Measurements from ENCODE around the gene MUSTN1. TPM values are rescaled to one million over a fixed set of nuclear protein-coding genes. Genes with fewer than 3 reads are reported as not detected.
A peak's percentile ranks its signal among the peaks of the same experiment; 100 is the strongest.

MUSTN1 gene
- total RNA-seq, 1 donor from 2014 or later = 6.9 TPM

GRCh38 chr3:52801839-52802238, 33.0 kb downstream of the MUSTN1 start:
- no peak for TF ChIP-seq CTCF (IDR thresholded peaks at IDR 0.05)
- H3K27ac Mint-ChIP-seq (ENCODE audit: unreplicated experiment) = peak overlapping the region; percentile 63
- peaks cover 29% of the 10 kb centered on the region for H3K4me1 Mint-ChIP-seq (ENCODE audit: low read depth)
- H3K9me3 Mint-ChIP-seq (ENCODE audit: low read depth) = no peaks in the 10 kb centered on the region
- no peak overlapping the region for H3K4me3 Mint-ChIP-seq (ENCODE audit: unreplicated experiment)
- H3K36me3 Mint-ChIP-seq (ENCODE audit: low read depth) = peaks cover 2% of the 10 kb centered on the region
- H3K27me3 Mint-ChIP-seq (ENCODE audit: low read depth) = no peaks in the 10 kb centered on the region
- DNase-seq (ENCODE audit: low spot score) = no peak

- Mint-ChIP-seq H3K4me1 (ENCODE audit: low read depth) (peaks cover 29% of the 10 kb centered on the region), H3K9me3 (ENCODE audit: low read depth) (no peaks in the 10 kb centered on the region), H3K27me3 (ENCODE audit: low read depth) (no peaks in the 10 kb centered on the region), H3K36me3 (ENCODE audit: low read depth) (no peaks in the 10 kb centered on the region), H3K27ac (ENCODE audit: unreplicated experiment) (no peak overlapping the region), H3K4me3 (ENCODE audit: unreplicated experiment) (no peak overlapping the region)
- DNase-seq (ENCODE audit: low spot score) = no peak
- TF ChIP-seq CTCF (IDR thresholded peaks at IDR 0.05) = no peak
Measured at GRCh38 chr3:52800079-52800478, 34.7 kb downstream of the MUSTN1 start.

- peak; percentile 70 for TF ChIP-seq CTCF (IDR thresholded peaks at IDR 0.05)
- DNase-seq (ENCODE audit: low spot score) = no peak
- Mint-ChIP-seq H3K27me3 (ENCODE audit: low read depth) (no peaks in the 10 kb centered on the region), H3K36me3 (ENCODE audit: low read depth) (no peaks in the 10 kb centered on the region), H3K27ac (ENCODE audit: unreplicated experiment) (no peak overlapping the region), H3K4me3 (ENCODE audit: unreplicated experiment) (no peak overlapping the region), H3K9me3 (ENCODE audit: low read depth) (no peaks in the 10 kb centered on the region), H3K4me1 (ENCODE audit: low read depth) (peaks cover 36% of the 10 kb centered on the region)
Measured at GRCh38 chr3:52798978-52799476, 35.8 kb downstream of the MUSTN1 start.

- DNase-seq (ENCODE audit: low spot score) = no peak
- Mint-ChIP-seq H3K4me1 (ENCODE audit: low read depth) (peaks cover 40% of the 10 kb centered on the region), H3K27me3 (ENCODE audit: low read depth) (no peaks in the 10 kb centered on the region), H3K36me3 (ENCODE audit: low read depth) (no peaks in the 10 kb centered on the region), H3K4me3 (ENCODE audit: unreplicated experiment) (no peak overlapping the region), H3K9me3 (ENCODE audit: low read depth) (no peaks in the 10 kb centered on the region), H3K27ac (ENCODE audit: unreplicated experiment) (peak overlapping the region; percentile 62)
- TF ChIP-seq CTCF (IDR thresholded peaks at IDR 0.05) = no peak
Measured at GRCh38 chr3:52798376-52798977, 36.3 kb downstream of the MUSTN1 start.

GRCh38 chr3:52796411-52796810, 38.4 kb downstream of the MUSTN1 start:
- H3K27me3 Mint-ChIP-seq (ENCODE audit: low read depth) = no peaks in the 10 kb centered on the region
- no peak overlapping the region for H3K27ac Mint-ChIP-seq (ENCODE audit: unreplicated experiment)
- no peak for TF ChIP-seq CTCF (IDR thresholded peaks at IDR 0.05)
- no peaks in the 10 kb centered on the region for H3K9me3 Mint-ChIP-seq (ENCODE audit: low read depth)
- H3K4me3 Mint-ChIP-seq (ENCODE audit: unreplicated experiment) = no peak overlapping the region
- H3K4me1 Mint-ChIP-seq (ENCODE audit: low read depth) = peaks cover 27% of the 10 kb centered on the region
- no peak for DNase-seq (ENCODE audit: low spot score)
- no peaks in the 10 kb centered on the region for H3K36me3 Mint-ChIP-seq (ENCODE audit: low read depth)
